ENCODE data around the gene EWSR1. TPM values are rescaled to one million over a fixed set of nuclear protein-coding genes. Genes with fewer than 3 reads are reported as not detected.

Gene EWSR1
- total and polyA plus RNA-seq, 2 of the 4 experiments (the other 2 are of a cell fraction), result 243 to 518 TPM

GRCh38 chr22:29325785-29326315, 57.8 kb downstream of the EWSR1 start:
- Histone ChIP-seq H2BK120ac (ENCODE audit: low read depth, low read length) (no peak overlapping the region), H3K4ac (ENCODE audit: low read depth, low read length) (no peak overlapping the region), H4K20me1 (ENCODE audit: insufficient read depth, low read length) (no peaks in the 10 kb centered on the region), H3K9me1 (ENCODE audit: insufficient read depth, low read length) (peaks cover under 1% of the 10 kb centered on the region; the same call in 1 of the 2 replicates), H4K5ac (ENCODE audit: low read depth, low read length) (no peak overlapping the region), H3K18ac (ENCODE audit: low read depth, low read length) (no peak overlapping the region), H3K9me3 (ENCODE audit: control insufficient read depth, insufficient read depth, low read length) (no peaks in the 10 kb centered on the region), H3K4me1 (ENCODE audit: control insufficient read depth, insufficient read depth, low read length) (peaks cover 3% of the 10 kb centered on the region), H2BK20ac (ENCODE audit: low read depth, low read length) (no peak overlapping the region), H3K79me1 (ENCODE audit: low read depth in 1 of 2, low read length in 2 of 2) (no peaks in the 10 kb centered on the region), H3K27me3 (ENCODE audit: control insufficient read depth, insufficient read depth, low read length) (no peaks in the 10 kb centered on the region), H2BK15ac (ENCODE audit: low read depth, low read length) (no peak overlapping the region), H2AK5ac (ENCODE audit: low read depth, low read length) (no peak overlapping the region), H3K27ac (ENCODE audit: insufficient read depth, low read length) (no peak overlapping the region), H3K4me3 (ENCODE audit: insufficient read depth, low read depth, low read length) (no peak overlapping the region), H3K23ac (ENCODE audit: low read depth, low read length) (no peak overlapping the region), H3K14ac (replicated peaks; ENCODE audit: low read depth, low read length) (no peak overlapping the region), H3K4me2 (ENCODE audit: low read depth, low read length) (no peak overlapping the region), H2AFZ (replicated peaks; ENCODE audit: low read length, poor library complexity) (no peak overlapping the region), H2BK5ac (ENCODE audit: low read depth, low read length, poor library complexity, severe bottlenecking) (no peak overlapping the region), H3K9ac (ENCODE audit: low read depth, low read length) (no peak overlapping the region), H3K36me3 (ENCODE audit: control insufficient read depth, insufficient read depth, low read length) (peaks cover 28% of the 10 kb centered on the region), H3K56ac (ENCODE audit: extremely low read depth, insufficient read depth, low read length) (no peak overlapping the region), H4K91ac (ENCODE audit: insufficient read depth, low read depth, low read length) (no peak overlapping the region), H2AK9ac (replicated peaks; ENCODE audit: low read depth, low read length, poor library complexity) (peak overlapping the region; percentile 51), H4K8ac (ENCODE audit: low read depth in 2 of 2, low read length in 2 of 2) (no peak overlapping the region)
- ChIA-PET POLR2A (ENCODE audit: unreplicated experiment) (no interaction called here), CTCF (no interaction called here)
- no TSS peak for BruUV-seq (replicated peaks)
- ATAC-seq (ENCODE audit: low read depth) (no peak), DNase-seq (no peak)
- dilution Hi-C loops (cut with HindIII; ENCODE audit: low sequenced_read_pairs, unreplicated experiment) (no loop called here), intact Hi-C loops (cut with micrococcal nuclease) (no loop called here), in situ Hi-C loops (cut with MboI; ENCODE audit: low sequenced_read_pairs) (no loop called here)
- WGBS, 2 experiments (ENCODE audit: extremely low coverage in 2 of 2, insufficient read length in 1 of 2), result 84% methylated on average over 4 of the region's 9 CpGs; no CpG with 5 or more reads in 1 of the 2 experiments
- TF ChIP-seq RFX5 (IDR thresholded peaks at IDR 0.05; ENCODE audit: low read depth, low read length) (no peak), MXI1 (IDR thresholded peaks at IDR 0.05; ENCODE audit: borderline replicate concordance, low read depth, low read length) (no peak), USF2 (IDR thresholded peaks at IDR 0.05; ENCODE audit: low read depth, low read length) (no peak), SMC3 (IDR thresholded peaks at IDR 0.05; ENCODE audit: low read depth, low read length) (no peak), ELK1 (IDR thresholded peaks at IDR 0.05; ENCODE audit: borderline replicate concordance, low read depth, low read length) (no peak), CEBPB (IDR thresholded peaks at IDR 0.05; ENCODE audit: low read depth, low read length) (no peak), RCOR1 (IDR thresholded peaks at IDR 0.05; ENCODE audit: insufficient replicate concordance, low read length) (no peak), CHD1 (IDR thresholded peaks at IDR 0.05; ENCODE audit: low read depth, low read length) (no peak), RAD21 (IDR thresholded peaks at IDR 0.05; ENCODE audit: low read length) (no peak), FOS (IDR thresholded peaks at IDR 0.05; ENCODE audit: low read depth, low read length) (no peak), POLR2A (IDR thresholded peaks at IDR 0.05; ENCODE audit: low read depth, low read length) (no peak), NFE2L2 (IDR thresholded peaks at IDR 0.05; ENCODE audit: low read depth, low read length) (no peak), BHLHE40 (IDR thresholded peaks at IDR 0.05; ENCODE audit: low read depth, low read length) (no peak), CTCF (conservative IDR thresholded peaks at IDR 0.05; ENCODE audit: low read depth, low read length) (no peak), MAZ (IDR thresholded peaks at IDR 0.05; ENCODE audit: borderline replicate concordance, low read depth, low read length) (no peak), MAFK (IDR thresholded peaks at IDR 0.05; ENCODE audit: low read depth, low read length) (no peak)

Measured in IMR-90 (cell line).